ENCODE data around the gene RNF183. TPM values are rescaled to one million over a fixed set of nuclear protein-coding genes. Genes with fewer than 3 reads are reported as not detected.
A peak's percentile ranks its signal among the peaks of the same experiment; 100 is the strongest.

Gene RNF183
- total RNA-seq, 1 donor from 2014 or later: not detected

DNA sequence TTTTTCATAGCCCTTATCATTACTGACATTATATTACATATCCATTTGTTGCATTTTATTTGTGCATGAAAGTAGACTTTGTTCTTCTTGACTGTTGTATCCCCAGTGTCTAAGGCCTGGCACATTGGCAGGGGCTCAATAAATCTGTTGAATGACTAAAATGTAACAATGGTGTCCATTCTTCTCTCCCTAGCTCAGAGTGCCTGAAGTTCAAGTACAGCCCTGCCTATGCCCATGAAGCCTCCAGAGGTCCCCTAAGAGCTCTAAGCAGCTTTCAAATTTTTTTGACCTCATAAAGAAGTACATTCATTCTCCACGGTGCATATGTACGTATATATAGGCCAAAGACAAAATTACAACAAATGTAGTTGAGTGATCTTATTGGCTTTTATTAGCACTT, 42.0 kb upstream of the RNF183 start:
- H3K9me3 Mint-ChIP-seq (ENCODE audit: unreplicated experiment): no peaks in the 10 kb centered on the region
- Histone ChIP-seq H3K36me3 (ENCODE audit: insufficient read depth, low read length) (no peaks in the 10 kb centered on the region), H3K4me2 (ENCODE audit: low read length) (no peak overlapping the region), H2AFZ (ENCODE audit: low read depth, low read length) (no peak overlapping the region), H3K4me3 (ENCODE audit: insufficient read depth, low read depth, low read length) (no peak overlapping the region), H3K27ac (ENCODE audit: low read depth, low read length) (no peak overlapping the region), H3K27me3 (ENCODE audit: insufficient read depth, low read length) (peaks cover 24% of the 10 kb centered on the region), H4K20me1 (ENCODE audit: insufficient read depth, low read length) (no peaks in the 10 kb centered on the region), H3K9me3 (ENCODE audit: insufficient read depth, low read depth, low read length) (no peaks in the 10 kb centered on the region), H3K79me2 (ENCODE audit: insufficient read depth, low read length) (no peaks in the 10 kb centered on the region), H3K9ac (ENCODE audit: low read length) (no peak overlapping the region), H3K4me1 (ENCODE audit: insufficient read depth, low read length) (no peaks in the 10 kb centered on the region)
- DNase-seq (ENCODE audit: low read depth) (no peak), FAIRE-seq (no peak)
- H3K27ac Mint-ChIP-seq (ENCODE audit: unreplicated experiment): no peak overlapping the region
- H3K27me3 Mint-ChIP-seq (ENCODE audit: low read depth, unreplicated experiment): peaks cover 26% of the 10 kb centered on the region
- H3K4me3 Mint-ChIP-seq (ENCODE audit: unreplicated experiment): no peak overlapping the region
- H3K36me3 Mint-ChIP-seq (ENCODE audit: low read depth, unreplicated experiment): no peaks in the 10 kb centered on the region
- H3K4me1 Mint-ChIP-seq (ENCODE audit: low read depth, unreplicated experiment): peaks cover 4% of the 10 kb centered on the region
- TF ChIP-seq, protein P1, sequence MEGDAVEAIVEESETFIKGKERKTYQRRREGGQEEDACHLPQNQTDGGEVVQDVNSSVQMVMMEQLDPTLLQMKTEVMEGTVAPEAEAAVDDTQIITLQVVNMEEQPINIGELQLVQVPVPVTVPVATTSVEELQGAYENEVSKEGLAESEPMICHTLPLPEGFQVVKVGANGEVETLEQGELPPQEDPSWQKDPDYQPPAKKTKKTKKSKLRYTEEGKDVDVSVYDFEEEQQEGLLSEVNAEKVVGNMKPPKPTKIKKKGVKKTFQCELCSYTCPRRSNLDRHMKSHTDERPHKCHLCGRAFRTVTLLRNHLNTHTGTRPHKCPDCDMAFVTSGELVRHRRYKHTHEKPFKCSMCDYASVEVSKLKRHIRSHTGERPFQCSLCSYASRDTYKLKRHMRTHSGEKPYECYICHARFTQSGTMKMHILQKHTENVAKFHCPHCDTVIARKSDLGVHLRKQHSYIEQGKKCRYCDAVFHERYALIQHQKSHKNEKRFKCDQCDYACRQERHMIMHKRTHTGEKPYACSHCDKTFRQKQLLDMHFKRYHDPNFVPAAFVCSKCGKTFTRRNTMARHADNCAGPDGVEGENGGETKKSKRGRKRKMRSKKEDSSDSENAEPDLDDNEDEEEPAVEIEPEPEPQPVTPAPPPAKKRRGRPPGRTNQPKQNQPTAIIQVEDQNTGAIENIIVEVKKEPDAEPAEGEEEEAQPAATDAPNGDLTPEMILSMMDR (IDR thresholded peaks at IDR 0.05; ENCODE audit: insufficient read depth, low read depth, low read length): no peak
- TF ChIP-seq EZH2 (IDR thresholded peaks at IDR 0.05; ENCODE audit: insufficient read depth, low read length): no peak

DNA sequence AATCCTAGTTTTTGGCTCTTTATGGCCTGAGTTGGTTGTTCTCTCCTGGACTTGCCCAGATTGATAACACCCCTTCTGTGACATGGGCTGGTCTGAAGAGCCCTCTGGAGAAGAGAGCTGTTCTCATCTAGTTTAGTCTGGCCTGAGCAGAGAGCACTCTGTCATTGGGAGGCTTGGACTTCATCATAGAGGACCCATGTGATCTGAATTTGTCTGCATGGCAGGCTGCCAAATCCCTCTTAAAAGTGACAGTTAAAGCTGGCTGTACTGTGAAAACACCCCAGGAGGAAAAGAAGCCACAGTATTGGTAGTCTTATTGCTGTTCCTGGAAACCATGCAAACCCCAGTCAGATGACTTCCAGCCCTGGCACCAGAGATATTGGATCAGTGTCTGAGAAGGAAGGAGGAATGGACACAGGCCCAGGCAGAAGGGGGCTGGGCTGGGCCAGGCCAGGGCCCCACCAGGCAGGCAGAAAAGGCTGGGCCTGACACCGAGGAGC, 40.6 kb upstream of the RNF183 start:
- DNase-seq (ENCODE audit: low read depth): peak; percentile 15
- no peak overlapping the region for H3K9ac ChIP-seq (ENCODE audit: low read length)
- H3K79me2 ChIP-seq (ENCODE audit: insufficient read depth, low read length): no peaks in the 10 kb centered on the region
- H3K4me1 Mint-ChIP-seq (ENCODE audit: low read depth, unreplicated experiment): peaks cover 4% of the 10 kb centered on the region
- H3K27me3 Mint-ChIP-seq (ENCODE audit: low read depth, unreplicated experiment): peaks cover 21% of the 10 kb centered on the region
- H3K4me3 Mint-ChIP-seq (ENCODE audit: unreplicated experiment): peak overlapping the region; percentile 1
- no peak overlapping the region for H3K4me3 ChIP-seq (ENCODE audit: insufficient read depth, low read depth, low read length)
- H2AFZ ChIP-seq (ENCODE audit: low read depth, low read length): no peak overlapping the region
- no peaks in the 10 kb centered on the region for H4K20me1 ChIP-seq (ENCODE audit: insufficient read depth, low read length)
- H3K36me3 Mint-ChIP-seq (ENCODE audit: low read depth, unreplicated experiment): no peaks in the 10 kb centered on the region
- peak overlapping the region; percentile 26 for H3K27ac Mint-ChIP-seq (ENCODE audit: unreplicated experiment)
- peaks cover 10% of the 10 kb centered on the region for H3K27me3 ChIP-seq (ENCODE audit: insufficient read depth, low read length)
- H3K9me3 Mint-ChIP-seq (ENCODE audit: unreplicated experiment): no peaks in the 10 kb centered on the region
- H3K9me3 ChIP-seq (ENCODE audit: insufficient read depth, low read depth, low read length): no peaks in the 10 kb centered on the region
- H3K4me2 ChIP-seq (ENCODE audit: low read length): no peak overlapping the region
- no peak overlapping the region for H3K27ac ChIP-seq (ENCODE audit: low read depth, low read length)
- FAIRE-seq: no peak
- H3K4me1 ChIP-seq (ENCODE audit: insufficient read depth, low read length): no peaks in the 10 kb centered on the region
- H3K36me3 ChIP-seq (ENCODE audit: insufficient read depth, low read length): no peaks in the 10 kb centered on the region
- TF ChIP-seq EZH2 (IDR thresholded peaks at IDR 0.05; ENCODE audit: insufficient read depth, low read length): no peak
- TF ChIP-seq, protein P1 (IDR thresholded peaks at IDR 0.05; ENCODE audit: insufficient read depth, low read depth, low read length): no peak

DNA sequence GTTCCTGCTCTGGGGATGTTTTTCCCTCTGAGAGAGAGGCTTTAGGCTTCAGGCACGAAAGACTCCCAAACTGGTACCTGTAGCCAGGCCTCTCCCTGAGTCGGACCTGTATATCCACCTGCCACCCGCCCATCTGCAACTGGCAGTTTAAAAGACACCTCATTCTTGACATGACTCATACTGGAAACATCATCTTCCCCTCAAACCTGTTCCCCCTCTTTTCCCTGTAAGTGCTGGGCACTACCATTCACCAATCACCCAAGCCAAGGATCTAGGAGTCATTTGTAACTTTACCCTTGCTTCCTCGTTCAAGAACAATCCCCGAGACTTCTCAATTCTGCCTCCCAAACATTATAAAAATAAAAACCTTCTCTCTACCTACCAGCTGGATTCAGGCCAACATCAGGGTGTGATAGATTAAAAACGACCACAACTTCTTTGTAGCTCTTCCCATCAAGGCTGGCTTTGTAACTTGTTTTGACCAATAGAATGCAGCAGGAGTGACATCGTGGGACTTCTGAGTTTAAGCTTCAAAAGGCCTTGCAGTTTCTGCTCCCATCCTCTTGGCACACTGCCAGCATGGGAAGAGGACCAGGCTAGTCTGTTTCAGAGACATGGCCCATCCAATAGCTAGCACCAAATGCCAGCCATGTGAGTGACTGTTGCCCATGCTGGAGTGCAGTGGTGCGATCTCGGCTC, 38.7 kb upstream of the RNF183 start:
- no peak overlapping the region for H2AFZ ChIP-seq (ENCODE audit: low read depth, low read length)
- H3K27me3 ChIP-seq (ENCODE audit: insufficient read depth, low read length): no peaks in the 10 kb centered on the region
- H3K9me3 Mint-ChIP-seq (ENCODE audit: unreplicated experiment): no peaks in the 10 kb centered on the region
- no peak overlapping the region for H3K9ac ChIP-seq (ENCODE audit: low read length)
- no peak overlapping the region for H3K4me3 ChIP-seq (ENCODE audit: insufficient read depth, low read depth, low read length)
- FAIRE-seq: no peak
- peaks cover 5% of the 10 kb centered on the region for H3K27me3 Mint-ChIP-seq (ENCODE audit: low read depth, unreplicated experiment)
- no peak overlapping the region for H3K4me3 Mint-ChIP-seq (ENCODE audit: unreplicated experiment)
- DNase-seq (ENCODE audit: low read depth): no peak
- H3K4me1 Mint-ChIP-seq (ENCODE audit: low read depth, unreplicated experiment): peaks cover 4% of the 10 kb centered on the region
- H4K20me1 ChIP-seq (ENCODE audit: insufficient read depth, low read length): no peaks in the 10 kb centered on the region
- H3K4me2 ChIP-seq (ENCODE audit: low read length): no peak overlapping the region
- no peaks in the 10 kb centered on the region for H3K79me2 ChIP-seq (ENCODE audit: insufficient read depth, low read length)
- TF ChIP-seq, protein P1 (IDR thresholded peaks at IDR 0.05; ENCODE audit: insufficient read depth, low read depth, low read length): no peak
- no peak for TF ChIP-seq EZH2 (IDR thresholded peaks at IDR 0.05; ENCODE audit: insufficient read depth, low read length)
- no peak overlapping the region for H3K27ac Mint-ChIP-seq (ENCODE audit: unreplicated experiment)
- H3K36me3 Mint-ChIP-seq (ENCODE audit: low read depth, unreplicated experiment): no peaks in the 10 kb centered on the region
- H3K27ac ChIP-seq (ENCODE audit: low read depth, low read length): no peak overlapping the region
- no peaks in the 10 kb centered on the region for H3K9me3 ChIP-seq (ENCODE audit: insufficient read depth, low read depth, low read length)
- no peaks in the 10 kb centered on the region for H3K4me1 ChIP-seq (ENCODE audit: insufficient read depth, low read length)
- H3K36me3 ChIP-seq (ENCODE audit: insufficient read depth, low read length): no peaks in the 10 kb centered on the region

Data from astrocyte (in vitro differentiated cells and primary cell).